Measurements from ENCODE around the gene GRK3.
"Not testable (repeated sequence)": the region's sequence is repeated elsewhere in the genome, so short reads cannot be mapped to it uniquely, and the experiment has no call there.

GRK3 gene

GRCh38 chr22:25571969-25572707 lies 7.7 kb downstream of the GRK3 start:
- not testable (repeated sequence) for DNase-seq (ENCODE audit: low read depth in 2 of 2)

- no peak for DNase-seq (ENCODE audit: low read depth in 2 of 2)
Observed at GRCh38 chr22:25572708-25573171, 8.3 kb downstream of the GRK3 start.

- no peak for DNase-seq (ENCODE audit: low read depth in 2 of 2)
Observed at GRCh38 chr22:25573841-25574240, 9.4 kb downstream of the GRK3 start.

GRCh38 chr22:25574736-25575135 lies 10.3 kb downstream of the GRK3 start:
- no peak for DNase-seq (ENCODE audit: low read depth in 2 of 2)

GRCh38 chr22:25575674-25576392 lies 11.4 kb downstream of the GRK3 start:
- DNase-seq (ENCODE audit: low read depth in 2 of 2), result not testable (repeated sequence)

GRCh38 chr22:25581452-25581851 lies 17.0 kb downstream of the GRK3 start:
- not testable (repeated sequence) for DNase-seq (ENCODE audit: low read depth in 2 of 2)

GRCh38 chr22:25582946-25583345 lies 18.5 kb downstream of the GRK3 start:
- DNase-seq (ENCODE audit: low read depth in 2 of 2), result no peak

- not testable (repeated sequence) for DNase-seq (ENCODE audit: low read depth in 2 of 2)
Observed at GRCh38 chr22:25584993-25585392, 20.5 kb downstream of the GRK3 start.

GRCh38 chr22:25589664-25590063 lies 25.2 kb downstream of the GRK3 start:
- not testable (repeated sequence) for DNase-seq (ENCODE audit: low read depth in 2 of 2)

- DNase-seq (ENCODE audit: low read depth in 2 of 2), result not testable (repeated sequence)
Observed at GRCh38 chr22:25593323-25593722, 28.8 kb downstream of the GRK3 start.

- no peak for DNase-seq (ENCODE audit: low read depth in 2 of 2)
Observed at GRCh38 chr22:25598609-25599008, 34.1 kb downstream of the GRK3 start.

GRCh38 chr22:25602445-25602844 lies 38.0 kb downstream of the GRK3 start:
- no peak for DNase-seq (ENCODE audit: low read depth in 2 of 2)

GRCh38 chr22:25602916-25603315 lies 38.4 kb downstream of the GRK3 start:
- DNase-seq (ENCODE audit: low read depth in 2 of 2), result no peak

GRCh38 chr22:25605146-25605545 lies 40.7 kb downstream of the GRK3 start:
- not testable (repeated sequence) for DNase-seq (ENCODE audit: low read depth in 2 of 2)

- DNase-seq (ENCODE audit: low read depth in 2 of 2), result not testable (repeated sequence)
Observed at GRCh38 chr22:25605565-25605964, 41.1 kb downstream of the GRK3 start.

- not testable (repeated sequence) for DNase-seq (ENCODE audit: low read depth in 2 of 2)
Observed at GRCh38 chr22:25611284-25611683, 46.8 kb downstream of the GRK3 start.

- DNase-seq (ENCODE audit: low read depth in 2 of 2), result not testable (repeated sequence)
Observed at GRCh38 chr22:25613131-25613530, 48.7 kb downstream of the GRK3 start.

- DNase-seq (ENCODE audit: low read depth in 2 of 2), result not testable (repeated sequence)
Observed at GRCh38 chr22:25613558-25613957, 49.1 kb downstream of the GRK3 start.

- not testable (repeated sequence) for DNase-seq (ENCODE audit: low read depth in 2 of 2)
Observed at GRCh38 chr22:25614791-25615190, 50.3 kb downstream of the GRK3 start.

GRCh38 chr22:25621986-25622385 lies 57.5 kb downstream of the GRK3 start:
- DNase-seq (ENCODE audit: low read depth in 2 of 2), result no peak

- DNase-seq (ENCODE audit: low read depth in 2 of 2), result no peak
Observed at GRCh38 chr22:25623310-25623734, 58.8 kb downstream of the GRK3 start.

- DNase-seq (ENCODE audit: low read depth in 2 of 2), result no peak
Observed at GRCh38 chr22:25623851-25624250, 59.4 kb downstream of the GRK3 start.

- no peak for DNase-seq (ENCODE audit: low read depth in 2 of 2)
Observed at GRCh38 chr22:25624476-25624875, 60.0 kb downstream of the GRK3 start.

Data from stimulated activated CD8-positive, alpha-beta memory T cell treated with anti-CD3 and anti-CD28 coated beads, Interleukin-7, amount 100 ng/mL, for 1 hour (primary cell).